ENCODE data around the gene NRXN3.

Gene NRXN3

GRCh38 chr14:79179985-79180384 is 1009.8 kb downstream of the NRXN3 start:
- no peak for DNase-seq

GRCh38 chr14:79180656-79181055 is 1010.5 kb downstream of the NRXN3 start:
- DNase-seq: no peak

DNA sequence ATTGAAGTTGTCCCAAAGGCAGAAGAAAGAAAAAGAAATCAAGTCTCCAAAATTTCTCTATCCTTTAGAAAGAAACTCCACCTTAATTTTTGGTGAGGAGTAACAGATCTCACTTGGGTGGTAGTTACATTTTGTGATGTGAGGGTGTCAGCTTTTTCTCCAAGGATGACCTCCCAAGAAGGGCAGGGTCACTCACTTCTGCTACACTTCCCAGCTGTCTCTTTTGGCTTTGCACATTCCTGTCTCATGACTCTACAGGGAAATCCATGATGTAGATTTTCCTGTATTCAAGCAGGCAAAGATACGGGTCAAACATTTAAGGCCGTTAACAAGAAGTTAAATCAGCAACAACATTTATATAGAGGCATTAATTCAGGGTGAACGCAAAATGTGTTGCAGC is 1016.4 kb downstream of the NRXN3 start:
- no peak for DNase-seq

DNA sequence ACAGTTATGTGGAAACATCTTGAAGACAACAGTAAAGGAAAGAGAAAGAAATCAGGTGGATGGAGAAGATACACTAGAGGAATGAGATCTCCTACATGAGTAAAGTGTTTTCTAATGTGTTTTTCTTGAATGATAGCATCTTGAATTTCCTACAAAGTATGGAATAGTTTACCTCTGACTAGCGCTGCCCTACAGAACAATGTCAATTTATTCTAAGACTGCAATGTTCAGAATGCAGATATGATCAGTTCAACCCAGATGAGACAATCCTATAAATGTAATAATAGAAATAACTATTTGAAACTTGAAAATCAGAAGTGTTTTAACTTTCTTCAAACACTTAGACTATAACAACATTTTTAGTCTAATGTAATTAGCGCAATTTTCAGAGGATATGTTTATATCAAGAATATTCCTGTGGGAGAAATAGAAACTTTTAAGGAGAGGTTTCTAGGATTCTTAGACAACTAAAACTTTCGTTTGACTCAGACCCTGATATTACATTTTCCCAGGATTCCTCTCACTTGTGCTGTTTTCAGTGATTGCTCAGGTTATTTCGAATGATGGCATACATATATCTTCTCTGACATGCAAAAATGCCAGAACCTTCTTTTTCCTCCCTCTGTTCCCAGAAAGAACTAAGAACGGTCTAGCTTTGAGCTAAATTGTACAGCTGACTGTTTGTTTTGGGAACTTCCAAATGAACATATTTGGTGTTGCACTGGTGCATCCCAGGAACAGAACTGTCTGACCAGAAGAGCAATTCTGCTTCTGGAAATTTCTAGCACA is 1023.7 kb downstream of the NRXN3 start:
- DNase-seq: no peak

DNA sequence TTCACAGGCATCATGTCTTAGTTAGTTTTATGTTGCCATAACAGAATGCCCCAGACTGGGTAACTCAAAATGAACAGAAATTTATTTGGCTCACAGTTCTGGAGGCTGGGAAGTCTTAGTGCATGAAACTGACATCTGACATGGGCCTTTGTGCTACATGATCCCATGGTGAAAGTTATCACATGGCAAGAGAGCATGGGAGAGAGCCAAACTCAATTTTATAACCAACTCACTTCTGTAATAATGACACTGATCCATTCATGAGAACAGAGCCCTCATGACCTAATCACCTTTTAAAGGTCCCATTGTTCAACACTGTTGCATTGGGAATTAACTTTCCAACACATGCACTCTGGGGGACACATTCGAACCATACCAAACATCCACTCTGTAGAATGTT is 1026.0 kb downstream of the NRXN3 start:
- no peak for DNase-seq

DNA sequence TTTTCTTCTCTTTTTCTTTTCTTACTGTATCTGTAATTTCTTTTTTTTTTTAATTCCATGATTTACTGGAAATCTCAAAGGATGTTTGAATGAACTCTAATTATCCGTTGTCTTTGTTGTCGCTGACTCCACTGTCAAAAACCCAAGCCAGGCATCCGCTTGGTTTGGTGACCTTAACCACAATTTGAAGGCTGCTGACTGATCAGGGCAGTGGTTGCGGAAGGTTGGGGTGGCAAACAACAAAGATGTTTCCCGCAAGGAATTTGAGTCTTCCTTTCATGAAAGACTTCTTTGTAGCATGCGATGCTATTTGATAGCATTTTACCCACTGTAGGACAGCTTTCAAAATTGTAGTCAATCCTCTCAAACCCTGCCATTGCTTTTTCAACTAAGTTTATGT is 1027.3 kb downstream of the NRXN3 start:
- no peak for DNase-seq

GRCh38 chr14:79199217-79199616 is 1029.0 kb downstream of the NRXN3 start:
- DNase-seq: no peak

GRCh38 chr14:79201564-79202207 is 1031.5 kb downstream of the NRXN3 start:
- DNase-seq: no peak

DNA sequence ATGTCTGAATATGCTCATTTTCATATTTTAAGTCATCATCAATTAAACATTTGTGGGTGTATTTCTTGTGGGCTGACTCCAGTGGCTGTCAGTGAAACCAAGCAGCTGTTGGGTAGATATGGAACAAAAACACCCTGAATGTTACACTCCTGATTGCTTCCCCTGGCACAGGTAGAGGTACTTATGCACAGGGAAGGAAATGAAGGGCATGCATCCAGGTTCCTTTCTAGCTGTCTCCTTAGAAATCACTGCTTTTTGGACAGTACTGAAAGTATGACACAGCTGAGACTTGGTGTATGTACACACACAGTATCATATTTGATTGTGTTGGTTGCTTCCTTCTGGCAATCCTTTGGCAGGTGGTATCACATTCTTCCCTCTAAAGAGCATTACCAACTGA is 1034.4 kb downstream of the NRXN3 start:
- no peak for DNase-seq

GRCh38 chr14:79209418-79209817 is 1039.2 kb downstream of the NRXN3 start:
- no peak for DNase-seq

DNA sequence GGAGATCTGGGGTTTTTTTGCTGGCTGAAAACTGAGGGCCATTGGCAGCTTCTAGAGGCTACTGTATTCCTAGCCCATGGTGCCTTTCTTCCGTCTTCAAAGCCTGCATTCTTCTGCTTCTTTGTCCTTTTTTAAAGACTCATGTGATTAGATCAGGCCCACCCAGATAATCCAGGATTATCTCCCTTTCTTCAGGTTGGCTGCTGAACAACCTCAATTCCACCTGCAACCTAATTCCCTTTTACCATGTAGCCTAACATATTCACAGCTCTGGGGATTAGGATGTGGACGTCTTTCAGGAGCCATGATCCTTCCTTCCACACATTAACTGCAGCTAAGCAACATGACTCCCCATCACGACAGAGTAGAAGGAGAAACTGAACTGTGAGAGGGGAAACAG is 1055.6 kb downstream of the NRXN3 start:
- no peak for DNase-seq

GRCh38 chr14:79229383-79229909 is 1059.3 kb downstream of the NRXN3 start:
- no peak for DNase-seq

DNA sequence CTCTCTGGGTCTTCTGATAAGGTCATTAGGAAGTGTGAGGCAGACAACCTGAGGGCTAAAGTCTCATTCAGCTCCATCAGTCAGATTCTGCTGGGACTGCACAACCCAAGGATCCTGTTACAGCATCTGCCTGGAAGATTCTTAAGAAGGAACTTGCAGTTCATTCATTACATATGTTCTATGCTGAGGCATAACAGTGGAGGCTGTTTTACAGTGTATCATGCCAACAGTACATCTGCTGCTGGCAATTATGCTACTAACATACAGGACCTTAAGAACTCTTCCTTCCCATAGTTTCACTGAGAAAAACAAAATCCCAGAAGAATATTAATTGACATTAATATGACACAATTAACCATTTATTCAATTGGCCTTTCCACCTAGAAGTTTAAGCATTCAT is 1072.5 kb downstream of the NRXN3 start:
- DNase-seq: no peak

DNA sequence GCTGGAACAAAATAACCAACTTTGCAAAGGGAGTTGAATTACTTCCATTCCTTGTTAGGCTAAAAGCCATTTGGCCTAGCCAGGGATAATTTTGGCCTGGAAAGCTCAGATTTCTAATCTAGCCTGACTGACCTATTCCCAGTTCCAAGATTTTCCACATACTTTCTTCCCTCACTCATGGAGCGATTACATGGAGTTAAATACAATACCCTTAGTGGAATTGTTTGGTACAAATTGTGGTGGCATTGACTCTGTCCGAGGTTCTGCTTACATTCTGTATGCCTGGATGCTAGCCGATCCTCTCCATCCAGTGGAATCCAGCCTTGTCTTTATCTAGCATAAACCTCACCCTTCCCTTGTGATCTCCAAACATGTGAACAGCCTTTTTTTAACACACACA is 1076.0 kb downstream of the NRXN3 start:
- DNase-seq: no peak

- DNase-seq: no peak
These were observed 1078.0 kb downstream of the NRXN3 start for GRCh38 chr14:79248126-79248525.

DNA sequence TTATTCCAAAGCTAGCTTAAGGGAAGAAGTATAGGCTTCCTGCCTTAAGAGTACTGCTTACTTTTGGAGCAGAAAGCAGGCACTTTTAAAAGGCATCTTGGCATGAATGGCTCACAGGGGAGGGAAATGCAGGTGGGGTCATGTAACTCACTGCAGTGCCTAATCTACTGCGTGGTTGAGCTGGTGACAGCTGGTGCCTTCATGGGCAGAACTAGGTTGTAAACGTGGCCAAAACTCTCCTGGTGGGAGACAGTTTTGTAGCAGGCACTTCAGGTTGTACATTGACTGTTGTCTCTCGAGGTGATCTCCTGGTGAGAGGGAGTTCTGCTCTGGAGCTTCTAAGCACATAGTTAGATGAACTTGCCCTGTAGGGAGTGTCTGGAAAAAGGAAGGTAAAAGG is 1078.6 kb downstream of the NRXN3 start:
- no peak for DNase-seq

- DNase-seq: no peak
These were observed 1081.1 kb downstream of the NRXN3 start for GRCh38 chr14:79251278-79251677.

- DNase-seq: no peak
These were observed 1083.4 kb downstream of the NRXN3 start for GRCh38 chr14:79253576-79253975.

GRCh38 chr14:79254069-79254775 is 1084.0 kb downstream of the NRXN3 start:
- no peak for DNase-seq

GRCh38 chr14:79256380-79256779 is 1086.2 kb downstream of the NRXN3 start:
- DNase-seq: no peak

GRCh38 chr14:79260406-79260805 is 1090.2 kb downstream of the NRXN3 start:
- no peak for DNase-seq

GRCh38 chr14:79265366-79265946 is 1095.3 kb downstream of the NRXN3 start:
- DNase-seq: no peak

DNA sequence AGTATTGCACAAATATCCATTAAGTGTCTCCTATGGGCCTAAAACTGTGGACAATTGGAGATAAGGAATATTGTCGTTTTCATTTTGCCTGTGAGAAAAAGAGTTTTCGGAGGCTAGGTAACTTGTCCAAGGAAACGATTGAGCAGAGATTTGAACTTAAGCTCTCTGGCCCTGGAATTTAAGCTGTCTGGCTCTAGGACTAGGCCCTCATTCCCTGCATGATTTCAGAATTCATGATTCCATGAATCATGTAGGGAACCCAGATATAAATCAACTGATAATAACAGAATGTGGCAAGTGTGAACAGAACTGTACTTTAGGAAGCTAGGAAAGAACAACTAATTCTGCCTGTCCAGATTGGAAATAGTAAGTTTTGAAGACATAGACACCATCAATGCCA is 1100.2 kb downstream of the NRXN3 start:
- DNase-seq: no peak

Measured in activated CD4-positive, alpha-beta T cell treated with anti-CD3 and anti-CD28 coated beads, Interleukin-2, amount 50 U/mL, for 48 hours (primary cell).